DMS53 treated with DMSO at 0.1 percent for 48 hours (cell line): Measurements from ENCODE around the gene RPL19.
A peak's percentile ranks its signal among the peaks of the same experiment; 100 is the strongest.

ENCODE experiments used
- DNase-seq: peaks from one replicate; lab custom pipeline; 2025; ENCODE audit not compliant: unreplicated experiment; lab: John Stamatoyannopoulos, UW

The RPL19 gene

GRCh38 chr17:39171933-39172332 is 28.1 kb upstream of the RPL19 start:
- no peak for DNase-seq

DNA sequence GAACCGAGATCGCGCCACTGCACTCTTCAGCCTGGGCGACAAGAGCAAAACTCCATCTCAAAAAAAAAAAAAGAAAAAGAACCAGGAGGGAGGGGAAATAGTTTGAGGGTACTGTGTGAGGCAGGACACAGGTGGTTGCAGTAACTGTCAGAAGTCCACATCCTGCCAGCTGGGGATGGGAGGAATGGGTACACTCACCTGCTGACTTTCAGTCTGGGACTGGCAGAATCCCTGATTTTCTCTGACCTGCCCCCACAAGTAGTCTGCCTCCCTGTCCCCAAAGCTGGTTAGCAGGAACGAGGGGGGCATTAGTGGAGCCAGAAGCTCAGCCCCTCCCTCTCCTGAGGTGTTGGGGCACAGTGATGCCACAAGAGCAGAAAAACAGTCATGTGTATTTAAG is 27.0 kb upstream of the RPL19 start:
- no peak for DNase-seq

DNA sequence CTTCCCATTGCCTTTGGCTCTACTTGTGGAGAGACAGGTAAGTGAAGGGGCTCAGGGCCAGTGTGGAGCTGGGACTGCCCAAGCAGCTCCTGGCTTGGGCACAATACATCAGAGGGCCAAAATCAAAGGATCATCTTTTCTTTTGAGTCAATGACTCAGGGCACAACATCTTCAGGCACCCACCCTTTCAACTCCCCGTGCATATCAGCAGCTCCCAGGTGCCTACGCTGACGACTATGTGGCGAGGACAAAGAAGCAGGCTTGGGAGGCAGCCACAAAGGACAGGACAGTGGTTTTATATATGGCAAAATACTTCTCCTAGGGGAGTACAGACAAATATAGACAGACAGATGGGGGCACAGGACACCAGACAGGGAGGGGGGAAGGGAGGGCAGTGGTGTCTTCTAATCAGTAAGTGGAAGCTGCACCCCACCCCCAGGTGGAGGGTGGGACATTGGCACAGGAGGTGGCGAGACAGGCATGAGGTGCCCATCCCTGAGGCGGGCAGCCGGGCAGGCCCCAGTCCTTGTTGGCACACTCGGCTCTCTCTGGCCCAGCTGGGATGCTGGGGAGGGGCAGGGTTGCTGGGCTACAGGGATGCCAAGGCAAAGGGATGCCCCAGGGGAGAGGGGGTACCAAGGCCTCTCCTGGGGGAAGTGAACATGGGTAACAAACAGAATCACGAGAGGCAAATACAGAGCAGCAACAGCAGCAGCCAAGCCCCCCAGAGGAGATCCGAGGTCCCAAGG is 26.4 kb upstream of the RPL19 start:
- DNase-seq: no peak

GRCh38 chr17:39174920-39175694 is 25.0 kb upstream of the RPL19 start:
- DNase-seq: peak; percentile 21

- DNase-seq: no peak
These were observed 24.4 kb upstream of the RPL19 start for GRCh38 chr17:39175695-39176093.

DNA sequence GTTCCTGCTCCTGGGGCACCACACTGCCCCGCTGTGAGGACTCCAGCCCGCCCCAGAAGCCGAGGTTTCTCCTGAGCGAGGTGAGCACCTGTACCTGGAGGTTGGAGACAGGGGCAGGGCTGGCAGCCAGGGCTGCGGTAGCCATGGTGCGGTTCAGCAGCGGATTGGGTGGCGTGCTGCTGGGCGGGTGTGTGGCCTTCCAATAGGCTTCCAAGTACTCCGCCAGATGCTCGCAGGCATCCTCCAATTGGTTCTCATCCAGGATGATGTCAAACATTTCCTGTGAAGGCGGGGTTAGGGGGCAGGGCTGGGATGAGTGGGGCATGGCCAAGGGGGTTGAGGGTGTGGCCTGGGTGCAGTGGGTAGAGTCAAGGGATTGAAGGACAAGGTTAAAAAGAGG is 22.8 kb upstream of the RPL19 start:
- no peak for DNase-seq

GRCh38 chr17:39178536-39178935 is 21.5 kb upstream of the RPL19 start:
- peak; percentile 17 for DNase-seq

GRCh38 chr17:39181303-39181702 is 18.8 kb upstream of the RPL19 start:
- no peak for DNase-seq

GRCh38 chr17:39183045-39183444 is 17.0 kb upstream of the RPL19 start:
- no peak for DNase-seq

GRCh38 chr17:39183720-39184119 is 16.4 kb upstream of the RPL19 start:
- DNase-seq: no peak

DNA sequence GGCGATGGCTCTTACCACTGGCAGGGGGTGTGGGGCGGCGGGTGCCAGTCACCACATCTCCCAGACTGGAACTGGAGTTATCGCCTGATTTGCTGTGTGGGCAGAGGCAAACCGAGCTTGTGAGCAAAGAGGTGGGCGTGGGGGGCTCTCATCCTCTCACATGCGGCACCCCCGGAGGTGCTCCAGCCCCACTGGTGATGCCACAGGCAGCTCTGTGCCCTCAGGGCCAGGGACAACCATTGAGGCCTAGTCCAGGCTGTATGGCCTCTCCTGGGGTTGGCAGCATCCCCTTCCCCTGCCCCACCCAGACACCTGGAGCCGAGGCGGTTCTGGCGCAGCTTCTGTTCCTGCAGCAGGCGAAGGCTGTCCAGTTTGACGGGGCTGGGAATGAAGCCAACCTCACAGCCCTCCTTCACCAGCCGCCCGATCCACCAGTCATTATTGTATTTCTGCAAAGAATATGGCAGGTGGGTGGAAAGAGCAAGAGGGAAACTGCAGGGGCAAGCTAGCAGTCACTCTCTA is 13.5 kb upstream of the RPL19 start:
- no peak for DNase-seq

DNA sequence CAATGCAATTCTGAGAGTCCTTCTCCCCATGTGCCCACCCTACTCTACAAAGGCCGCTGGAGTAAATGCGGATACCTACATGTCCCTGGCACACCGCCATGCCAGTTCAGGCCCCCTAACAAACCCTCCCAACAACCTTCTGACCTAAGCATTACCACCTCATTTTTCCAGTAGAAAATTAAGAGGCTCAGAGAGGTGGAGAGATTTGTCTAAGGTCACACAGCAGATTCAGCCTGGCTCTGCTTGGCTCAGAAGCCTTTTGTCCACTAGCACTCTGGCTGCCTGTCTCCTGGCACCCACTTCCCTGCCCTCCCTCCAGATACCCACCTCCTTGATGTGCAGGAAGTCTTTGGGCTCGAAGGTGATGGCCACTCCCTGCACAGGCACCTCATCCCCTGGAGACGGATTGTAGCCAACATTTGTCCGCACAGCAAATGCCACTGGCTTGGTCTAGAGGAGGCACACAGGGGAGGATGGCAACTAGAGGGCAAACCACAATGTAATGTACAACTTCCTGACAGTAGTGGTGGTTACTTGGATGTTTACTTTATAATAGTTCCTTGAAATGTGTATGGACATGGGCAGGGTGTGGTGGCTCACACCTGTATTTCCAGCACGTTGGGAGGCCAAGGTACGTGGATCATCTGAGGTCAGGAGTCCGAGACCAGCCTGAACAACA is 12.8 kb upstream of the RPL19 start:
- DNase-seq: no peak

DNA sequence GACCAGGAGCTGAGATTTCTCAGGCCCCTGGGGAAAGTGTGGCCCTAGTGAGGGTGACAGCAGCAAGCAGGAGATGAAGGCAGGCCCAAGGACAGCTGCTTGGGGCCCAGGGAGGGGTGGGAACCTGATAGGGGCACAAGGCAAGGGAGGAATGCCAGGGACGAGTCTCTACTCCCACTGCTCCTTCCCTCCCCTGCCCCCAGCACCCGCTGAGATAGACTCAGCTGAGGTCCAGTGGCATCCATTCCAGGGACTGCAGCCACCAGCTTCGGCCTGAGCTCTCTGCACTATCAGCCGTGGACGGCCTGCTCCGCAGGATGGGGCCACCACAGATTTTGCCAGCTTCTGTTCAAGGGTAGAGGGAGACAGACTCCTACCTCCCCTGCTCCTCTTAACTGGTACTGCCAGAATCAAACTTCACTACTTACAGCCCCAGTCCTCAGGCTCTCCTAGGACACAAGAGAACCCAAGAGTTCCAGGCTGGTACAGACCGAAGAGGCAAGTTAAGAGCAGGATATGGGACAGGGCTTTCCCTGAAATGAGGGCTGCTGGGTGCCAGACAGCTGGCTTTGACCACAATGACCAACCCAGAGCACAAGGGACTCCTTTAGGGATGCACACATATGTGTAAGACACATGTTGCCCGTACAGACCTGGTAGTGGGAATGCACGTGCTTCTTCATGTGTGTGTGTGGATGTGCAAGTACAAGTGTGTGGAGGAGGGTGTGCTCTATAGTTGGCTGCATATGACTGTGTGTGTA is 8.2 kb upstream of the RPL19 start:
- no peak for DNase-seq

DNA sequence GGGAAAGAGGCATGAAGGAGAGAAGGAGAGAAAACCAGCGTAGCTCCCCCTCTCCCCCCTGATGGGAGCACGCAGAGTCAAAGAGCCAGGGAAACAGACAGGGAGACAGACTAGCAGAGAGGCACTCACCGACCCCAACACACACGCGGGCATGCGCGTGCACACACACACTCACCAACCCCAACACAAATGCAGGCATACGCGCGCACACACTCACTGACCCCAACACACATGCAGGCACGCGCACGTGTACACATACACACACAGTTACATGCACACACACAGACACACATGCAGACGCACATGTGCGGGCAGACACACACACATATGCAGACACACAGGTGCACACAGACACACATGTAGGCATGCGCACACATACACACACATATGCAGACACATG is 7.2 kb upstream of the RPL19 start:
- no peak for DNase-seq

DNA sequence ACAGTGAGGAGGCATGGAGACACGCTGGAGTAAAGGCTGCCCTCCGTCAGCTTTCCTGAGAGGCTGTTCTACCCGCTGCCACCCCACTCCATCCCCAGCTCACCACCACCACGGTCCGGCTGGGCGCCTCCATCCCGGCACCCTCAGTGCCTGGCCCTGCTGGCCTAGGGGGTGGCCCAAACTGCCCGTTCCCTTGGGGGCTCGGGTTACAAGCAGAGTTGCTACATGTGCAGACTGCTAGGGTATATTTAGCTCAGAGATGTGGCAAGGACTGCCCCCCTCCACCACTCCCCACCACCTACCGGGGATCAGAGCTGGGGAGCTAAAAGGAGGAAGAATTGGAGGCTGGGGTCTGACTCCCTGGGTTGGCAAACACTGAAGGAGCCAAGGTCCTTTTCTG is 6.7 kb upstream of the RPL19 start:
- DNase-seq: no peak

- DNase-seq: no peak
These were observed 5.7 kb upstream of the RPL19 start for GRCh38 chr17:39194089-39194984.

- DNase-seq: no peak
These were observed 5.0 kb upstream of the RPL19 start for GRCh38 chr17:39194985-39195524.

- DNase-seq: no peak
These were observed 4.4 kb upstream of the RPL19 start for GRCh38 chr17:39195568-39196160.

DNA sequence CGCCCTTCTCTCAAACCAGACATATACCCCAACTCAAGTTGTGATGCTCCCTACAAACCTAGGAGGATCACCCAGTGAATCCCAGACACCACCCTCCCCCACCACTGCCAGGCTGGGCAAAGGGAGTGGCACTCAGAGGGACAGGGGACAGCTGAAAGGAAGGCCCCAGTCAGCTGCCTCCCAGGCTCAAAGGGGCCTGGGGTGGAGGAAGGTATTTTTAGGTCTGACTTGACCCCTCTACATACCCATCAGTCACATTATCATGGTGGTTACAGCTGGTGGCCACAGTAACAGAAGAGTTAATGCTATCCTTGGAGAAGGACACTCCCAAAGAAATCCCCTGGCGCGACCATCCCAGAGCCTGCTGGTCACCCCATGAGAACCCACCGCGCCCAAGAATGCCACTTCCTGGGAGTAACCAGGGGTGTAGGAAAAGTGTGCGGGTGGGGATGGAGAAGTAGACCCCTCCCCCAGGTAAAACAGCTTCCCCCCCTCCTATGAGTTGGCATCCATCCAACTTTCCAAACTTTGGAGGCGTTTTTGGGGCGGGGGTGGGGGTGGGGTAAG is 3.8 kb upstream of the RPL19 start:
- DNase-seq: no peak
